ENCODE measurements around the gene DDX28. TPM values are rescaled to one million over a fixed set of nuclear protein-coding genes. Genes with fewer than 3 reads are reported as not detected.
"Not testable (repeated sequence)": the region's sequence is repeated elsewhere in the genome, so short reads cannot be mapped to it uniquely, and the experiment has no call there.

DDX28 gene
- total RNA-seq, 2 donors from 2014 or later, result 6.7 to 7.1 TPM

- DNase-seq (no peak), ATAC-seq (no peak)
- intact Hi-C loops (cut with DNase I, micrococcal nuclease), result no loop called here
Measured at GRCh38 chr16:67977005-67977404, 46.0 kb downstream of the DDX28 start.

- ATAC-seq, result no peak
- intact Hi-C loops (cut with DNase I, micrococcal nuclease), result no loop called here
- DNase-seq, result no peak
Measured at GRCh38 chr16:67976205-67976604, 46.8 kb downstream of the DDX28 start.

GRCh38 chr16:67975321-67976105 lies 47.5 kb downstream of the DDX28 start:
- ATAC-seq (no peak), DNase-seq (no peak)
- intact Hi-C loops (cut with DNase I, micrococcal nuclease), result no loop called here

GRCh38 chr16:67972285-67972684 lies 50.7 kb downstream of the DDX28 start:
- intact Hi-C loops (cut with DNase I, micrococcal nuclease); ATAC-seq: not testable (repeated sequence)

GRCh38 chr16:67971111-67971510 lies 51.9 kb downstream of the DDX28 start:
- ATAC-seq (no peak), DNase-seq (no peak)
- intact Hi-C loops (cut with DNase I, micrococcal nuclease), result no loop called here

More at GRCh38 chr16:67972285-67972684, 50.7 kb downstream of the DDX28 start:
- not testable (repeated sequence) for DNase-seq

Other genes with a start within 250 kb of the DDX28 start
- gene RANBP10, start 216.7 kb downstream of the DDX28 start, total RNA-seq, result 10 to 100 TPM; 16.9 to 20.5 TPM
- under 1 TPM; 0.12 to 0.75 TPM for gene TSNAXIP1, start 216.3 kb downstream of the DDX28 start, total RNA-seq
- 10 to 100 TPM; 19.3 to 23.8 TPM for gene THAP11, start 180.9 kb downstream of the DDX28 start, total RNA-seq
- gene NUTF2, start 176.3 kb downstream of the DDX28 start, total RNA-seq, result 10 to 100 TPM; 57.1 to 59.8 TPM
- gene CENPT, start 175.5 kb downstream of the DDX28 start, total RNA-seq, result 10 to 100 TPM; 29.3 to 43.1 TPM
- 10 to 100 TPM; 54.2 to 76.8 TPM for gene EDC4, start 150.2 kb downstream of the DDX28 start, total RNA-seq
- under 1 TPM in 1 of 2 donors, not detected in 1; 0.67 TPM for gene NRN1L, start 138.3 kb downstream of the DDX28 start, total RNA-seq
- 10 to 100 TPM; 31.7 to 36.6 TPM for gene PSKH1, start 130.0 kb downstream of the DDX28 start, total RNA-seq
- gene CTRL, start 91.4 kb downstream of the DDX28 start, total RNA-seq, result 1 to 10 TPM in 1 of 2 donors, under 1 TPM in 1; 0.89 to 1.9 TPM
- gene PSMB10, start 86.4 kb downstream of the DDX28 start, total RNA-seq, result 100 to 1,000 TPM; 114 to 164 TPM
- gene LCAT, start 79.1 kb downstream of the DDX28 start, total RNA-seq, result 1 to 10 TPM; 2.3 to 5.0 TPM
- 10 to 100 TPM; 12.0 to 16.9 TPM for gene SLC12A4, start 54.6 kb downstream of the DDX28 start, total RNA-seq
- gene DPEP3, start 42.7 kb downstream of the DDX28 start, total RNA-seq, result under 1 TPM in 1 of 2 donors, not detected in 1; 0.28 TPM
- gene DPEP2, start 23.7 kb downstream of the DDX28 start, total RNA-seq, result 1 to 10 TPM in 1 of 2 donors, under 1 TPM in 1; 0.82 to 2.5 TPM
- gene DPEP2NB, start 7.3 kb downstream of the DDX28 start, total RNA-seq, result not detected
- gene DUS2, start 52 bp upstream of the DDX28 start, total RNA-seq, result 10 to 100 TPM; 14.1 to 17.4 TPM
- gene NFATC3, start 62.1 kb upstream of the DDX28 start, total RNA-seq, result 10 to 100 TPM; 24.6 to 24.9 TPM
- gene ESRP2, start 212.9 kb upstream of the DDX28 start, total RNA-seq, result 100 to 1,000 TPM in 1 of 2 donors, 10 to 100 TPM in 1; 87.5 to 120 TPM
- 10 to 100 TPM; 15.1 to 15.5 TPM for gene PLA2G15, start 222.1 kb upstream of the DDX28 start, total RNA-seq
- gene SLC7A6, start 241.3 kb upstream of the DDX28 start, total RNA-seq, result 10 to 100 TPM; 23.9 to 45.9 TPM